Thoracic aorta (tissue), 2 donors: Measurements from ENCODE around the gene VPREB1. TPM values are rescaled to one million over a fixed set of nuclear protein-coding genes. Genes with fewer than 3 reads are reported as not detected.

Source experiments
- ATAC-seq: fragments of 150-250 bp; one replicate; pipeline ENCODE4 v1.8.0; 2017; ENCODE audit warnings: low read depth; ENCODE audit not compliant: insufficient number of reproducible peaks, low FRiP score
- DNase-seq: peaks from one replicate; pipeline ENCODE4 v3.0.0-alpha.2; 2020; ENCODE audit warnings: low spot score
- H3K27ac ChIP-seq, 2 donors: fragments of 200-600 bp; sonication (generic); 1 replicate in 1 of 2; 2 replicates in 1 of 2; pipeline ENCODE4 v1.5.1; 2016; ENCODE audit warnings: mild to moderate bottlenecking in 2 of 2, moderate library complexity in 2 of 2
- H3K27me3 ChIP-seq: fragments of 200-600 bp; sonication (generic); replicated peaks from 2 replicates; pipeline ENCODE4 v1.6.0; 2016; ENCODE audit warnings: mild to moderate bottlenecking; ENCODE audit not compliant: insufficient read depth
- H3K36me3 ChIP-seq: fragments of 200-600 bp; sonication (generic); one replicate; pipeline ENCODE4 v1.5.1; 2016
- H3K4me1 ChIP-seq, 2 donors: fragments of 200-600 bp; sonication (generic); 1 replicate in 1 of 2; 2 replicates in 1 of 2; pipeline versions ENCODE4 v1.5.1 to v1.6.0; 2016; ENCODE audit warnings: low read depth in 2 of 2, mild to moderate bottlenecking in 1 of 2; ENCODE audit not compliant: control insufficient read depth in 1 of 2
- H3K4me3 ChIP-seq: fragments of 200-600 bp; sonication (generic); 2 replicates; pipeline ENCODE4 v1.5.1; 2016; ENCODE audit warnings: mild to moderate bottlenecking
- H3K9me3 ChIP-seq: fragments of 200-600 bp; sonication (generic); 2 replicates; pipeline ENCODE4 v1.5.1; 2016
- CTCF ChIP-seq: fragments of 200-600 bp; sonication (generic); IDR thresholded peaks from one replicate; pipeline ENCODE4 v1.5.1; 2019; ENCODE audit warnings: antibody characterized with exemption
- total RNA-seq, 2 donors: library from RNA; depleted of rRNA; stranded (reverse); fragments of >200 nt; gene quantifications; one replicate each; pipeline versions ENCODE4 v1.1.0 to v1.2.3, GENCODE V29; 2016

Gene VPREB1
- total RNA-seq, 2 donors from 2014 or later = not detected

GRCh38 chr22:22233081-22233480 lies 11.5 kb upstream of the VPREB1 start:
- no peak for DNase-seq
- ATAC-seq = no peak
- no peak for TF ChIP-seq CTCF
- Histone ChIP-seq H3K27me3 (no peaks in the 10 kb centered on the region), H3K9me3 (no peaks in the 10 kb centered on the region), H3K36me3 (no peaks in the 10 kb centered on the region), H3K27ac (no peak overlapping the region), H3K4me1 (no peaks in the 10 kb centered on the region), H3K4me3 (no peak overlapping the region)

GRCh38 chr22:22235558-22235957 lies 9.0 kb upstream of the VPREB1 start:
- no peak for TF ChIP-seq CTCF
- H3K27me3 ChIP-seq = no peaks in the 10 kb centered on the region
- no peak for ATAC-seq
- no peak overlapping the region for H3K4me3 ChIP-seq
- no peaks in the 10 kb centered on the region for H3K4me1 ChIP-seq
- H3K36me3 ChIP-seq = no peaks in the 10 kb centered on the region
- no peak for DNase-seq
- no peaks in the 10 kb centered on the region for H3K9me3 ChIP-seq
- H3K27ac ChIP-seq = no peak overlapping the region

- no peak for TF ChIP-seq CTCF
- H3K9me3 ChIP-seq = no peaks in the 10 kb centered on the region
- ATAC-seq (no peak), DNase-seq (no peak)
- H3K4me1 ChIP-seq = no peaks in the 10 kb centered on the region
- no peak overlapping the region for H3K4me3 ChIP-seq
- no peaks in the 10 kb centered on the region for H3K27me3 ChIP-seq
- H3K27ac ChIP-seq = no peak overlapping the region
- H3K36me3 ChIP-seq = no peaks in the 10 kb centered on the region
Observed at GRCh38 chr22:22237521-22237920, 7.1 kb upstream of the VPREB1 start.

GRCh38 chr22:22239311-22239939 lies 5.2 kb upstream of the VPREB1 start:
- ATAC-seq (no peak), DNase-seq (no peak)
- TF ChIP-seq CTCF = no peak
- Histone ChIP-seq H3K9me3 (no peaks in the 10 kb centered on the region), H3K27me3 (no peaks in the 10 kb centered on the region), H3K36me3 (no peaks in the 10 kb centered on the region), H3K27ac (no peak overlapping the region), H3K4me3 (no peak overlapping the region), H3K4me1 (no peaks in the 10 kb centered on the region)

GRCh38 chr22:22241554-22241898 lies 3.1 kb upstream of the VPREB1 start:
- H3K36me3 ChIP-seq = no peaks in the 10 kb centered on the region
- no peak for ATAC-seq
- H3K27me3 ChIP-seq = no peaks in the 10 kb centered on the region
- DNase-seq = no peak
- no peaks in the 10 kb centered on the region for H3K9me3 ChIP-seq
- H3K4me3 ChIP-seq = no peak overlapping the region
- no peak overlapping the region for H3K27ac ChIP-seq
- no peak for TF ChIP-seq CTCF
- no peaks in the 10 kb centered on the region for H3K4me1 ChIP-seq
